SK-N-MC (cell line): ENCODE measurements around the gene OLFM4.

Experiments used
- DNase-seq: peaks from one replicate; pipeline ENCODE4 v3.0.0-alpha.2; 2011; ENCODE audit warnings: low read depth, low spot score
- H3K27ac ChIP-seq: fragments of 200-600 bp; sonication (generic); 2 replicates; pipeline ENCODE4 v1.5.1; 2016; ENCODE audit warnings: mixed run types
- H3K36me3 ChIP-seq: fragments of 200-600 bp; sonication (generic); 2 replicates; pipeline ENCODE4 v1.6.1; 2017; ENCODE audit warnings: antibody characterized with exemption, low read length, mixed read lengths; ENCODE audit not compliant: insufficient read depth
- H3K4me3 ChIP-seq: fragments of 200-600 bp; sonication (generic); 2 replicates; pipeline ENCODE4 v1.5.1; 2016
- H3K9ac ChIP-seq: fragments of 200-600 bp; sonication (generic); 2 replicates; pipeline ENCODE4 v1.8.0; 2017; ENCODE audit warnings: mixed run types, mixed read lengths; ENCODE audit not compliant: insufficient read length
- H3K9me3 ChIP-seq: fragments of 200-600 bp; sonication (generic); 2 replicates; pipeline ENCODE4 v1.6.1; 2017; ENCODE audit warnings: low read depth, mild to moderate bottlenecking, antibody characterized with exemption, low read length, moderate library complexity, mixed read lengths
- EZH2 ChIP-seq: fragments of 200-600 bp; sonication (generic); IDR thresholded peaks from one replicate; pipeline ENCODE4 v1.6.1; 2017; ENCODE audit warnings: antibody characterized with exemption
- FOXP2 ChIP-seq: optimal IDR thresholded peaks from 2 replicates; pipeline ENCODE3; 2011; ENCODE audit warnings: mild to moderate bottlenecking, moderate library complexity; ENCODE audit not compliant: insufficient read depth; ENCODE audit errors: extremely low read length, control extremely low read depth
- POLR2AphosphoS5 ChIP-seq: IDR thresholded peaks from 2 replicates; pipeline ENCODE4 v1.6.1; 2012; ENCODE audit warnings: mild to moderate bottlenecking, low read depth, low read length, borderline replicate concordance

The OLFM4 gene

GRCh38 chr13:53098455-53098854 lies 69.8 kb downstream of the OLFM4 start:
- H3K4me3 ChIP-seq: no peak overlapping the region
- H3K27ac ChIP-seq: no peak overlapping the region
- no peaks in the 10 kb centered on the region for H3K36me3 ChIP-seq
- no peaks in the 10 kb centered on the region for H3K9me3 ChIP-seq
- H3K9ac ChIP-seq: no peak overlapping the region
- no peak for TF ChIP-seq FOXP2
- TF ChIP-seq EZH2: no peak
- no peak for TF ChIP-seq POLR2AphosphoS5
- no peak for DNase-seq

GRCh38 chr13:53100394-53101063 lies 71.9 kb downstream of the OLFM4 start:
- Histone ChIP-seq H3K9me3 (no peaks in the 10 kb centered on the region), H3K36me3 (no peaks in the 10 kb centered on the region), H3K4me3 (no peak overlapping the region), H3K27ac (no peak overlapping the region), H3K9ac (no peak overlapping the region)
- no peak for DNase-seq
- TF ChIP-seq FOXP2 (no peak), POLR2AphosphoS5 (no peak), EZH2 (no peak)
